Right hindlimb (tissue), 1 donor: Measurements from ENCODE around the gene CEP68.
"Not testable (repeated sequence)": the region's sequence is repeated elsewhere in the genome, so short reads cannot be mapped to it uniquely, and the experiment has no call there.

Experiments
- DNase-seq: peaks from one replicate; pipeline ENCODE4 v3.0.0-alpha.2; 2018

The CEP68 gene

GRCh38 chr2:65031341-65032018, 24.7 kb upstream of the CEP68 start:
- no peak for DNase-seq

- no peak for DNase-seq
Observed at GRCh38 chr2:65032019-65032975, 23.9 kb upstream of the CEP68 start.

GRCh38 chr2:65033178-65033577, 23.0 kb upstream of the CEP68 start:
- DNase-seq: no peak

GRCh38 chr2:65033667-65034066, 22.5 kb upstream of the CEP68 start:
- DNase-seq: not testable (repeated sequence)

GRCh38 chr2:65035351-65035943, 20.8 kb upstream of the CEP68 start:
- DNase-seq: no peak

GRCh38 chr2:65037178-65037577, 19.0 kb upstream of the CEP68 start:
- no peak for DNase-seq

GRCh38 chr2:65039640-65040039, 16.6 kb upstream of the CEP68 start:
- no peak for DNase-seq

- DNase-seq: peak; percentile 82
Observed at GRCh38 chr2:65040400-65041261, 15.6 kb upstream of the CEP68 start.

- no peak for DNase-seq
Observed at GRCh38 chr2:65043001-65043400, 13.2 kb upstream of the CEP68 start.

GRCh38 chr2:65044097-65044735, 12.0 kb upstream of the CEP68 start:
- no peak for DNase-seq

- DNase-seq: no peak
Observed at GRCh38 chr2:65045651-65046050, 10.6 kb upstream of the CEP68 start.

- DNase-seq: no peak
Observed at GRCh38 chr2:65046633-65047407, 9.4 kb upstream of the CEP68 start.

GRCh38 chr2:65049010-65049639, 7.1 kb upstream of the CEP68 start:
- DNase-seq: no peak

GRCh38 chr2:65050931-65051330, 5.3 kb upstream of the CEP68 start:
- DNase-seq: no peak

- DNase-seq: no peak
Observed at GRCh38 chr2:65053199-65053598, 3.0 kb upstream of the CEP68 start.

- DNase-seq: no peak
Observed at GRCh38 chr2:65054749-65055421, 1.3 kb upstream of the CEP68 start.

- DNase-seq: peak; percentile 73
Observed at GRCh38 chr2:65055422-65056214, 598 bp upstream of the CEP68 start.

GRCh38 chr2:65057054-65057375, 799 bp downstream of the CEP68 start:
- DNase-seq: no peak

GRCh38 chr2:65057391-65058052, 1.3 kb downstream of the CEP68 start:
- DNase-seq: no peak
